Stimulated activated CD8-positive, alpha-beta memory T cell treated with anti-CD3 and anti-CD28 coated beads, Interleukin-12 subunit alpha, Interleukin-12 subunit beta, amount 100 ng/mL, for 4 hours (primary cell): ENCODE measurements around the gene PRXL2C.
"Not testable (repeated sequence)": the region's sequence is repeated elsewhere in the genome, so short reads cannot be mapped to it uniquely, and the experiment has no call there.

Experiments
- DNase-seq: peaks from one replicate; pipeline ENCODE4 v3.0.0-alpha.2; 2020; ENCODE audit warnings: low read depth

The PRXL2C gene

GRCh38 chr9:96655198-96655851, at the start of gene PRXL2C:
Gene PRXL2C, minus strand, starts transcription at chr9:96655317. Its CDS starts 36 bp downstream, at chr9:96655281.
- peak; percentile 75 for DNase-seq

- DNase-seq: not testable (repeated sequence)
Observed at GRCh38 chr9:96700721-96701375, 45.7 kb upstream of the PRXL2C start.

DNA sequence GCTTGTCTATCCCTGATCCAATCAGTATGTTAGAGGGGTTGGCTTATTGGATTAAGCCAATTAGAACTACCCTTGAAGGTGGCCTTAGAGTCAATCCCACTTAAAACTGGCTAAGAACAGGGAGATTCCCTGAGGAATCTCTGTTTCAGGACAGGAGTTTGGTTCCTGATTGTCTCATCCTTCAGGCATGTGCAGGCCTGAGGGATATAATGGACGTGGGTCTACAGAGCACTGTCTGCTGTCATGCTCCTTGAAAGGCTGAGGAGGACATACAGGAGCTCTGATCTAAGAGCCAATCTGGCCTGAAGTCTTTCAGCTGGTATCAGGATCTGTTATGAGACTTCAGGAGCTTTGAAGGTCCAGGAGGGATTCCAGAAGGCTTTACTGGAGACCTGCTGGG, 36.2 kb upstream of the PRXL2C start:
- DNase-seq: no peak

GRCh38 chr9:96688745-96689464, 33.8 kb upstream of the PRXL2C start:
- no peak for DNase-seq

- no peak for DNase-seq
Observed at GRCh38 chr9:96688187-96688586, 33.1 kb upstream of the PRXL2C start.

GRCh38 chr9:96686638-96687335, 31.7 kb upstream of the PRXL2C start:
- DNase-seq: peak; percentile 68

GRCh38 chr9:96680812-96681499, 25.8 kb upstream of the PRXL2C start:
- DNase-seq: no peak

GRCh38 chr9:96674906-96675538, 19.9 kb upstream of the PRXL2C start:
- no peak for DNase-seq

DNA sequence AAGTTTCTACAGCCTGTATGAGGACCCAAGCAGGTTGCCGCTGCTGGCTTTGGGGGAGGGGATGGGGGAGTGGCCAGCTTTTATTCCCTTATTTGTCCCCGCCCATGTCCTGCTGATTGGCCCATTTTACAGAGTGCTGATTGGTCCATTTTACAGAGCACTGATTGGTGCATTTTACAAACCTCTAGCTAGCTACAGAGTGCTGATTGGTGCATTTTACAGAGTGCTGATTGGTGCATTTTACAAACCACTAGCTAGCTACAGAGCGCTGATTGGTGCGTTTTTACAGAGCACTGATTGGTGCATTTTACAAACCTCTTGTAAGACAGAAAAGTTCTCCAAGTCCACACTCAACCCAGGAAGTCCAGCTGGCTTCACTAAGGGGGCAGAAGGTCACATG, 18.7 kb upstream of the PRXL2C start:
- DNase-seq: not testable (repeated sequence)

GRCh38 chr9:96668868-96669534, 13.9 kb upstream of the PRXL2C start:
- DNase-seq: no peak

DNA sequence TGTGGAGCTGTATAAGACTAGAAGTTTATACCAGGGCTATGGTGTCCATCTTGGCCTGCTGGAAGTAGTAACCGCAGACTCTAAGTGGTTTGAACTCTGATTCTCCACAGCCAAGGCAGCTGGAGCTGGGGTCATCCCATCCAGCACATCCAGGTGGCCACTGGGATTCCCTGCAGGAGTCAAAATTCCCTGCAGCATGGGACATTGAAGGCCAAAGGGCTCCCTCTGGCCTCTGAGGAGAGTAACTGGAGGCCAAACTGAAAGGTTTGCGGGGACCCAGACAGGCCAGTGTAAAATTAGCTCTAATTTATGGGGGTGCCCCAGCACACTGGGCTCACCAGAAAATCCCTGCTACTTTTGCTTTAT, 12.2 kb upstream of the PRXL2C start:
- DNase-seq: no peak

DNA sequence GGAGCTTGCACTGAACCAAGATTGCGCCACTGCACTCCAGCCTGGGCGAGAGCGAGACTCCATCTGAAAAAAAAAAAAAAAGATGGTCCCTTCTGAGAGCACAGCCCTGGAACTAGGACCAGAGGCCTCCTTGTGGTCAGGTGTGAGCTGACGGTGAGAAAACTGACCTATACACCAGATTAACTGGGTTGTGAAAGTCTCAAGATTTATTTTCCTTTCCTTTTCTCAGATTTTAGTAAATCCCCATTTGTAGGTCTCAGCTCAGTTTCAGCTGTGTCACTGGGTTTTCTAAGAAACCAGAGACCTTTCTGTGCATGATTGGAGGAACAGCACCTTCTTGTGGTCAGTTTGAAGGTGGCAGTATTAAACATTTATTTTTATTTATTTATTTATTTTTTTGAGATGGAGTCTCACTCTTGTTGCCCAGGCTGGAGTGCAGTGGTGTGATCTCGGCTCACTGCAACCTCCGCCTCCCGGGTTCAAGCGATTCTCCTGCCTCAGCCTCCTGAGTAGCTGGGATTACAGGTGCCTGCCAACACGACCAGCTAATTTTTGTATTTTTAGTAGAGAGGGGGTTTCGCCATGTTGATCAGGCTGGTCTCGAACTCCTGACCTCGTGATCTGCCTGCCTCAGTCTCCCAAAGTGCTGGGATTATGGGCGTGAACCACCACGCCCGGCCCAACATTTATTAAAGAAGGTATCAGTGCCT, 11.7 kb upstream of the PRXL2C start:
- not testable (repeated sequence) for DNase-seq

- DNase-seq: no peak
Observed at GRCh38 chr9:96665789-96666188, 10.7 kb upstream of the PRXL2C start.

GRCh38 chr9:96663506-96664120, 8.5 kb upstream of the PRXL2C start:
- no peak for DNase-seq

DNA sequence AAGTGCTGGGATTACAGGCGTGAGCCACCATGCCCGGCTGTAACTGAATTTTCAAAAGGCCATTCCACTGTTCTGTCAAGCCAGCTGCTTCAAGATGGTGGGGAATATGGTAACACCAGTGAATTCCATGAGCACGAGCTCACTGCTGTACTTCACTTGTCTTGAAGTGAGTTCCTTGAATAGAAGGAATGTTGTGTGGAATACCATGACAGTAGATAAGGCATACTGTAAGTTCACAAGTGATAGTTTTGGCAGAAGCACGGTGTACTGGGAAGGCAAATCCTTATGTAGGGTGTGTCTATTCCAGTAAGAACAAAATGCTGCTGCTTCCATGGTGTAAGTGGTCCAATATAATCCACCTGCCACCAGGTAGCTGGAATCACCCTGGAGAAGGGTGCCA, 6.6 kb upstream of the PRXL2C start:
- DNase-seq: no peak

DNA sequence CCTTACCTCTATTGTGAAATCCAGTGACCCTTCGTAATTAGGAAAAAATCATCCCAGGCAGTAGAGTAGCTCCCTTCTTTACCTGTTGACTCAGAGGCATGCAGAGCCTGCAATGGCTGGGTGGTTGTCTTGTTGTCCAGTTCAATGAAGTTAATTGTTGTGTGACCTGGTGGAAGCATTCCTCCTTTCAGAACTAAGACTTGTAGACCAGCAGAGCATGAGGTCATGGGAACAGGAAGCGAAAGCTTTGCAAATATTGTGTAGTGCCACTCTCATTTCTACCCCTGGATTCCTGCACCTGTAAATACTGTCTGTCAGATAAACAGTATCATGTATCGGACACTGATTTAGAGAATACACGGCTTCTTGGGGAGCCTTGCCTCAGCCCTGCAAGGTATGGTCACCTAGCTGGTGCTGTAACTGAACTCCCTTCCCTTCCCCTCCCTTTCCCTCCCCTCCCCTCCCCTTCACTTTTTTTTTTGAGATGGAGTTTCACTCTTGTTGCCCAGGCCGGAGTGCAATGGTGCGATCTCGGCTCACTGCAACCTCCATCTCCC, 5.7 kb upstream of the PRXL2C start:
- DNase-seq: no peak

GRCh38 chr9:96654450-96655197, 493 bp downstream of the PRXL2C start:
- peak; percentile 54 for DNase-seq

GRCh38 chr9:96651626-96652025, 3.5 kb downstream of the PRXL2C start:
- DNase-seq: no peak
